Adipocyte (in vitro differentiated cells): Measurements from ENCODE around the gene GOLGA8R.
"Not testable (repeated sequence)": the region's sequence is repeated elsewhere in the genome, so short reads cannot be mapped to it uniquely, and the experiment has no call there.

ENCODE experiments used
- DNase-seq: peaks from one replicate; pipeline ENCODE4 v3.0.0-alpha.2; 2015; ENCODE audit warnings: low read depth
- H3K27me3 ChIP-seq: replicated peaks from 2 replicates; pipeline ENCODE4 v1.7.0; 2013; ENCODE audit warnings: mild to moderate bottlenecking, low read length, moderate library complexity; ENCODE audit not compliant: control insufficient read depth, insufficient read depth
- H3K36me3 ChIP-seq: 2 replicates; pipeline ENCODE4 v1.7.0; 2013; ENCODE audit warnings: low read length, mild to moderate bottlenecking, moderate library complexity; ENCODE audit not compliant: control insufficient read depth, insufficient read depth, severe bottlenecking
- H3K4me1 ChIP-seq: 2 replicates; pipeline ENCODE4 v1.7.0; 2013; ENCODE audit warnings: mild to moderate bottlenecking, low read length, moderate library complexity; ENCODE audit not compliant: control insufficient read depth, insufficient read depth
- H3K4me3 ChIP-seq: 2 replicates; pipeline ENCODE4 v1.7.0; 2013; ENCODE audit warnings: mild to moderate bottlenecking, low read length, moderate library complexity
- H3K9ac ChIP-seq: 2 replicates; pipeline ENCODE4 v1.7.0; 2013; ENCODE audit warnings: mild to moderate bottlenecking, low read length, moderate library complexity
- H3K9me3 ChIP-seq: 2 replicates; pipeline ENCODE4 v1.7.0; 2013; ENCODE audit warnings: mild to moderate bottlenecking, low read length, moderate library complexity; ENCODE audit not compliant: control insufficient read depth

Gene GOLGA8R, protein sequence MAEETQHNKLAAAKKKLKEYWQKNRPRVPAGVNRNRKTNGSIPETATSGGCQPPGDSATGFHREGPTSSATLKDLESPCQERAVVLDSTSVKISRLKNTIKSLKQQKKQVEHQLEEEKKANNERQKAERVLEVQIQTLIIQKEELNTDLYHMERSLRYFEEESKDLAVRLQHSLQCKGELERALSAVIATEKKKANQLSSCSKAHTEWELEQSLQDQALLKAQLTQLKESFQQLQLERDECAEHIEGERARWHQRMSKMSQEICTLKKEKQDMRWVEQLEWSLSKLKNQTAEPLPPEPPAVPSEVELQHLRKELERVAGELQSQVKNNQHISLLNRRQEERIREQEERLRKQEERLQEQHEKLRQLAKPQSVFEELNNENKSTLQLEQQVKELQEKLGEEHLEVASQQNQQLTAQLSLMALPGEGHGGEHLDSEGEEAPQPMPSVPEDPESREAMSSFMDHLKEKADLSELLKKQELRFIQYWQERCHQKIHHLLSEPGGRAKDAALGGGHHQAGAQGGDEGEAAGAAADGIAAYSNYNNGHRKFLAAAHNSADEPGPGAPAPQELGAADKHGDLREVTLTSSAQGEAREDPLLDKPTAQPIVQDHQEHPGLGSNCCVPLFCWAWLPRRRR

DNA sequence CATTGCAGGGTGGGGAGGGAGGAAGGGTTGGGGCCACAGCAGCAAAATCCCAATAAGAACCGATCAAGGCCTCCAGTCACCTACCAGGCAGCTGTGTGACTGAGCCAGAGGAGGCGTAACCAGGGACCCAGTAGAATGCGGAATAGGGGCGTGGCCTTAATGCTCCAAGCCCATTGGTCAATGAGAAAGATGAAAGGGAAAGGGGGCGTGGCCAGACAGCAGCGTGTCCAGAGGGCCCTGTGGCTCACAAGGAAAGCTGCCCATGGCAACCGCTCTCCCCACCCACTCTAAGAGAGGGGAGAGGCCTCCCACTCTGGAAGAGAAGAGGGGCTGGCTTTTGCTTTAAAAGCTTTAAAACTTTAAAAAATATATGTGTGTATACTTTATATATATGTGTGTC is at the start of gene GOLGA8R:
Gene GOLGA8R (minus strand): TSS at position 101 of the 400 bp plus-strand sequence. CDS start 98 bp downstream, at position 3.
- not testable (repeated sequence) for H3K4me1 ChIP-seq, DNase-seq, H3K9ac ChIP-seq, H3K9me3 ChIP-seq, H3K4me3 ChIP-seq, H3K36me3 ChIP-seq, H3K27me3 ChIP-seq

DNA sequence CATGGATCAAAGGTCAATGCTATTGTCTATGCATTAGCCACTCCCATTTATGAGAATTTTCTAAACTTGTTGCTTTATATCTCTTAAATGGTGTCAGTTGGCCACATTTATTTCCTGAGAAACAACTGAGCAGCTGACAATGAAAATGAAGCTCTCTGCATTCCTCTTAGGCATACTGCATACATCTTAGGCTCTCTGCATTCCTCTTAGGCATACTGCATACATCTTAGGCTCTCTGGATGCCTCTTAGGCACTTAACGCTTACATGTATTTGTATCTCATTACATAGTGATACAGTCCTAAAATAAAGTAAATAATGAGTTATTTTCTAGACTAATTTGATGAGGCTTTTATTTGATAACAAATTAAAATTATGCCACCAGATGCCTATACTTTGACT is 49.8 kb upstream of the GOLGA8R start:
- H3K9me3 ChIP-seq, H3K9ac ChIP-seq, H3K4me3 ChIP-seq, H3K4me1 ChIP-seq, DNase-seq, H3K27me3 ChIP-seq, H3K36me3 ChIP-seq: not testable (repeated sequence)

DNA sequence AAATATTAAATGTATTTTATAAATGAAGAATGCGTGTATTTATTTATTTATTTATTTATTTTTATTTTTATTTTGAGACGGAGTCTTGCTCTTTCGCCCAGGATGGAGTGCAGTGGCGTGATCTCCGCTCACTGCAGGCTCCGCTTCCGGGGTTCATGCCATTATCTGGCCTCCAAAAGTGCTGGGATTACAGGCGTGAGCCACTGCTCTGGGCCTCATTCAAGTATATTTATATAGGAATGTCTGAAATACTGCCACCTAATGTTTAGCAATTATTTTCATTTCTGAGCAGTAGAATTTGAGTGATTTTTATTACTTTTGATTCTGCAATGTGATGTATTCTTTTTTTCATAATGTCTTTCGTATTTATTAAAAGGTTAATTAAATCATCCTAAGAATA is 48.1 kb upstream of the GOLGA8R start:
- H3K4me3 ChIP-seq, H3K9ac ChIP-seq, H3K36me3 ChIP-seq, H3K9me3 ChIP-seq, H3K27me3 ChIP-seq, H3K4me1 ChIP-seq, DNase-seq: not testable (repeated sequence)

DNA sequence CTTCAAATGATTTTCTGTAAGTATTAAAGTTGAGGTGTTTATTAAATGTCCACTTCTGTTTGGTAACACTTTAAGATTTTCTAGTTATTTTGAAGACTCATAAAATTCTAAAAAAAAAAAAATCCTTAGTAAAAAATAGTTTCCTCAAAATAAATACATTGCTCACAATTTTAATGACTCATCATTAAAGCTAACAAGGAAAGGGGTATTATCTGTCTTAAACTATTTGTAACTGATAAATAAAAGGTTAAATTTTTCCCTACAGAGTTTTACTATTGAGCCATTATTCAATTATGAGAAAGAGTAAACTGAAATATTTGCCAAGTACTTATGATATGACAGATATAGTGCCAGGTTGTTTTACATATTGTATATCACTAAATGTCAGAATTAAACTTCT is 38.6 kb upstream of the GOLGA8R start:
- H3K4me1 ChIP-seq, H3K9ac ChIP-seq, DNase-seq, H3K4me3 ChIP-seq, H3K36me3 ChIP-seq, H3K9me3 ChIP-seq, H3K27me3 ChIP-seq: not testable (repeated sequence)

DNA sequence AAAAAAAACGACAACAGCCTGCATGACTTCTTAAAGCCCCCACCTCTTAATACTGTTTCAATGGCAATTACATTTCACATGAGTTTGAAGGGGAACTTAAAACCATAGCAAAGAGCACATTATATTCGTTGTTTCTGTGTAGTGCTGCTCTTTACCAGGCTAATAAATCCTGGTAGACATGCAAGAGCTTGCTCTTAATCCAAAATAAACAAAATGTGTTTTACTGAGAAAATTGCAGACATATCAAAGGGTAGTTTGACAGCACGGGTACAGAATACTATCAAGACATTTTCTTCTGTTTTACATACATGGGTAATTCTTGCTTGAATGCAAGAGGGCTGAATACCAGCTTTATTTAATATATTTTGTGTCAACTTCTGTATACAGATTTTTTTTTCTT is 24.3 kb upstream of the GOLGA8R start:
- H3K9me3 ChIP-seq, H3K4me3 ChIP-seq, H3K36me3 ChIP-seq, H3K4me1 ChIP-seq, H3K9ac ChIP-seq, H3K27me3 ChIP-seq, DNase-seq: not testable (repeated sequence)

DNA sequence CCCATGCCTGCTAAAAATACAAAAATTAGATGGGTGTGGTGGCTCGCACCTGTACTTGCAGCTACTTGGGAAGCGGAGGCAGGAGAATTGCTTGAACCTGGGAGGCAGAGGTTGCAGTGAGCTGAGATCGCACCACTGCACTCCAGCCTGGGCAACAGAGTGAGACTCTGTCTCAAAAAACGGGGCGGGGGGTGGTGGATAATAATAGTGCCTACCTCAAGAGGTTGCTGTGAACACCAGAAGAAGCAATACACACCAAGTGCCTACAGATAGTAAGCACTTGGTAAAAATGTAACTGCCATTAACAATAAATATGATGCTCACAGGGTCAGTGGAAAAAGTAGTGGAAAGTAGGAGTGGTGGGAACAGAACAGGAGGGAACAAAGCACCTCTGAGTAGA is 21.8 kb upstream of the GOLGA8R start:
- H3K4me3 ChIP-seq, H3K9me3 ChIP-seq, H3K27me3 ChIP-seq, H3K36me3 ChIP-seq, DNase-seq, H3K4me1 ChIP-seq, H3K9ac ChIP-seq: not testable (repeated sequence)

DNA sequence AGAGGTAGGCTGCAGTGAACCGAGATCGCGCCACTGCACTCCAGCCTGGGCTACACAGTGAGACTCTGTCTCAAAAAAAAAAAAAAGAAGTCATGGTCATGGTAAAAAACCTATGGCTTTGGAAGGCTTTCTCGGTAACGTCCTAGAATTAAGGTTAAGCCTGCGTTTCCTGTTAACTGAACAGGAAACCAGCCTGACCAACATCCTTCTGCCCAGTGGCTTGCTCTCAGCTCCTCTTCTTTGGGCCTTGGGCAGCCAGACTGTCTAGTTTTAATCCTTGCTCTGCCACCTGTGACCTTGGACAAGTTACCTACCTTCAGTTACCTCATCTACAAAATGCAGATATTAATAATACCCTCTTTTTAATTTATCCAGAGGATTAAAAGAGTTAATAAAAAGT is 6.7 kb upstream of the GOLGA8R start:
- not testable (repeated sequence) for H3K27me3 ChIP-seq, H3K9ac ChIP-seq, DNase-seq, H3K4me3 ChIP-seq, H3K36me3 ChIP-seq, H3K9me3 ChIP-seq, H3K4me1 ChIP-seq

DNA sequence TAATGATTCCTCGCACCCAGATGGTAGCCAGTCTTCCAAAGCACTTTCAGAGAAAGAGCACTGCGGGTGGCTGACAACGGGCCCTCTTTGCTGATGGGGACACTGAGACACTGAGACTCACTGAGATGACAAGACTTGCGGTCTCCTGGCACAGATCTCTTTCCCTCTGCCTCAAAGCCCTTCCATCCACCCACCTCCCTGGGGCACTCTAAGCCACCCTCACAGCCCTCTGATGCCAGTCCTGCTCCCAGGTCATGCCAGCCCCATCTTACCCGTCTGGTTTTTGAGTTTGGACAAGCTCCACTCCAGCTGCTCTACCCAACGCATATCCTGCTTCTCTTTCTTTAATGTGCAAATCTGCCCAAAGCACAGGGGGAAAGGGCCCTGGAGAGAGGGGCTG is 6.4 kb downstream of the GOLGA8R start:
- H3K27me3 ChIP-seq, H3K9me3 ChIP-seq, DNase-seq, H3K9ac ChIP-seq, H3K4me3 ChIP-seq, H3K4me1 ChIP-seq, H3K36me3 ChIP-seq: not testable (repeated sequence)

DNA sequence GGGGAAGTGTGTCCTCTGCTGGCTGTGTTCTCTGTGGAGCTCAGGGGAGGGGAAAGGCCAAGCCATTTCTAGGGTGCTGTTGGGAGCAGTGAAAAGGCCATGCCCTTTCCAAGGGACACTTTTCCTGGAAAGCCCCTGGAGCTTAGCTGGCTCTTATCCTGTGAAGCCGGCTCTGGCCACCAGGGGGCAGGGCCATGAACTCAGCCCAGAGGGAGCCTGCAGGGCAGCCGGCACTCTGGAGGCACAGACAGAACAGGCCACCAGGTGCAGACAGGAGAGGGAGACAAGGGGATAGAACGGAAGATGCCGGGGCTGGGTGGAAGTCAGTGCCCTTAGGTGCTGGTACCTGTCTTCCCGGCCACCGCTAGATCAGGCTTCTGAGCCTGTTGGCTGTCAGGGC is 15.1 kb downstream of the GOLGA8R start:
- H3K4me3 ChIP-seq, H3K27me3 ChIP-seq, H3K9ac ChIP-seq, H3K36me3 ChIP-seq, H3K4me1 ChIP-seq, H3K9me3 ChIP-seq, DNase-seq: not testable (repeated sequence)

DNA sequence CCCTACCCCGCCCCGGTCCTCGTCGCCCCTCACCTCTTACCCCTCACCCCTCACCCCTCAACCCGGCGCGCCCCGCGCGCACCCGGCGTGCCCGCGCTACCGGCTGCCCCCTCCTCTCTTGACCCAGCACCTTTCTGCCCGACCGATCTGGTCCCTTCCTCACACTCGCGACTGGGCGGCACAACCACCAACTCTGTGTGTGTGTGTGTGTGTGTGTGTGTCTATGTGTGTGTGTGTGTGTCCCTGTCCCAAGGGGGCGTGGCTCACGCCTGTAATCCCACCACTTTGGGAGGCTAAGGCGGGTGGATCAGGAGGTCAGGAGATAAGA is 20.4 kb downstream of the GOLGA8R start:
- DNase-seq, H3K9ac ChIP-seq, H3K4me1 ChIP-seq, H3K4me3 ChIP-seq, H3K27me3 ChIP-seq, H3K36me3 ChIP-seq, H3K9me3 ChIP-seq: not testable (repeated sequence)

DNA sequence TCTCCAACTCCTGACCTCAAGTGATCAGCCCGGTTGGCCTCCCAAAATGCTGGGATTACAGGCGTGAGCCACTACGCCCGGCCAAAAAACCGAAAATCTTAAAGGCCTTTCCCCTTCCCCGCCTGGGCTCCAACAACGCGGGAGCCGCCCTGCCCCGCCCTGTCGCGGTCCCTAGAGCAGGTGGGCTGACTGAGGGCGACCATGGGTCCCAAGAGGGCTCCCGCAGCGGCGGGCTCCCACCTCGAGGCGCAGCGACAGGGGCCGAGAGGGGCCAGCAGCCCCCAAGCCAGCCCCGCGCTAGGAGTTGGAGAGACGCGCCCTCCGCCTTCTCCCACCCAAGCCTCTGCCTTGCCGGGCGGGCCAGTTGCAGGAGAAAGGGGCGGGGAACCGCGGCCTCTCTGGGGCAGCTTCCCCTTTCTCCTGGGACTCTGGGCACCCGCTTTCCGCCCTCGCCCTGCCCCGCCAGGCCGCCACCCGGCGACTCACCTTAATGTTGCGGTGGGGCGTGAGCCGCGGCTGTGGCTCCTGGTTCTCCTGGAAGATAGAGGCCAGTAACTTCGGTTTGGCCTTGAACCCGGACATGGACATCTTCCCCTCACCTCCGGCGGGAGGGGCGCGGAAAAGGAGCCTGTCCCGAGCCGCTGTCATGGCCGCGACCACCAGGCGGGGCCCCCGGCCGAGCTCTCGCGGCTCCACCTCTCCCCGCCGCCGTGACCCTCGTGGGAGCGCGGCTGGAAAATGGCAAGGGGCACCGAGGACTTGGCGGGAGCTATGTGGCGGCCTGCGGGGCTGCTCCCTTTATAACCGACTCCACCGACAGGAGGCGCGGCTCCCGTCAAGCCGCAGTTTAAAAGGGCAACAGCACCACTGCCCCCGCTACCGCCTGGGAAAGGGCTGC is 21.0 kb downstream of the GOLGA8R start, which contains the start of gene CHRFAM7A:
Gene CHRFAM7A (minus strand): TSS at position 775 of the 898 bp plus-strand sequence. CDS start 10,189 bp downstream, outside the sequence.
- H3K27me3 ChIP-seq, H3K4me1 ChIP-seq, H3K9me3 ChIP-seq, DNase-seq, H3K4me3 ChIP-seq, H3K36me3 ChIP-seq, H3K9ac ChIP-seq: not testable (repeated sequence)
